ENCODE measurements around the gene DLGAP1. TPM values are rescaled to one million over a fixed set of nuclear protein-coding genes. Genes with fewer than 3 reads are reported as not detected.
"Not testable (repeated sequence)": the region's sequence is repeated elsewhere in the genome, so short reads cannot be mapped to it uniquely, and the experiment has no call there.

The DLGAP1 gene
- total RNA-seq, 1 experiment from 2014 or later = 0.07 TPM

- no peak overlapping the region for H3K4me3 ChIP-seq (ENCODE audit: low read depth, low read length)
- no TSS peak for BruUV-seq (replicated peaks)
- H3K27me3 Mint-ChIP-seq (ENCODE audit: insufficient read depth, unreplicated experiment) = no peaks in the 10 kb centered on the region
- H3K9me3 Mint-ChIP-seq (ENCODE audit: unreplicated experiment) = no peaks in the 10 kb centered on the region
- H3K36me3 Mint-ChIP-seq (ENCODE audit: insufficient read depth, unreplicated experiment) = no peaks in the 10 kb centered on the region
- H3K36me3 ChIP-seq (ENCODE audit: control insufficient read depth, insufficient read depth, low read length) = no peaks in the 10 kb centered on the region
- TF ChIP-seq, protein P1, sequence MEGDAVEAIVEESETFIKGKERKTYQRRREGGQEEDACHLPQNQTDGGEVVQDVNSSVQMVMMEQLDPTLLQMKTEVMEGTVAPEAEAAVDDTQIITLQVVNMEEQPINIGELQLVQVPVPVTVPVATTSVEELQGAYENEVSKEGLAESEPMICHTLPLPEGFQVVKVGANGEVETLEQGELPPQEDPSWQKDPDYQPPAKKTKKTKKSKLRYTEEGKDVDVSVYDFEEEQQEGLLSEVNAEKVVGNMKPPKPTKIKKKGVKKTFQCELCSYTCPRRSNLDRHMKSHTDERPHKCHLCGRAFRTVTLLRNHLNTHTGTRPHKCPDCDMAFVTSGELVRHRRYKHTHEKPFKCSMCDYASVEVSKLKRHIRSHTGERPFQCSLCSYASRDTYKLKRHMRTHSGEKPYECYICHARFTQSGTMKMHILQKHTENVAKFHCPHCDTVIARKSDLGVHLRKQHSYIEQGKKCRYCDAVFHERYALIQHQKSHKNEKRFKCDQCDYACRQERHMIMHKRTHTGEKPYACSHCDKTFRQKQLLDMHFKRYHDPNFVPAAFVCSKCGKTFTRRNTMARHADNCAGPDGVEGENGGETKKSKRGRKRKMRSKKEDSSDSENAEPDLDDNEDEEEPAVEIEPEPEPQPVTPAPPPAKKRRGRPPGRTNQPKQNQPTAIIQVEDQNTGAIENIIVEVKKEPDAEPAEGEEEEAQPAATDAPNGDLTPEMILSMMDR (IDR thresholded peaks at IDR 0.05; ENCODE audit: insufficient read depth in 1 of 2, low read depth in 1 of 2, low read length in 1 of 2, severe bottlenecking in 1 of 2, unreplicated experiment in 1 of 2) = no peak
- no peak overlapping the region for H3K27ac Mint-ChIP-seq (ENCODE audit: unreplicated experiment)
- peaks cover 6% of the 10 kb centered on the region; the same call in 1 of the 2 replicates for H3K4me1 ChIP-seq
- H3K9me3 ChIP-seq = no peaks in the 10 kb centered on the region
- ChIA-PET POLR2A (interaction anchor here (0.5 kb wide), 1 partner anchor 9 kb away, joined by 3 read pairs; no protein-coding TSS in a partner anchor), CTCF (interaction anchor here (1.0 to 1.7 kb wide), 10 partner anchors 9 to 306 kb away, joined by 3 to 18 read pairs (median 4); no protein-coding TSS in a partner anchor)
- H3K4me3 Mint-ChIP-seq (ENCODE audit: unreplicated experiment) = no peak overlapping the region
- intact Hi-C loops (cut with micrococcal nuclease; ENCODE audit: unreplicated experiment) = loop anchor here (1.0 to 5.0 kb wide), 2 partner anchors 129 to 288 kb away; no protein-coding TSS in a partner anchor
- H3K27me3 ChIP-seq (replicated peaks; ENCODE audit: control insufficient read depth, insufficient read depth, low read length) = no peaks in the 10 kb centered on the region
- H3K4me1 Mint-ChIP-seq (ENCODE audit: low read depth, unreplicated experiment) = peaks cover 16% of the 10 kb centered on the region
- no peak for DNase-seq
These were observed 870.1 kb downstream of the DLGAP1 start for GRCh38 chr18:3584897-3585460.

GRCh38 chr18:3584266-3584861, 870.7 kb downstream of the DLGAP1 start:
- TF ChIP-seq, protein P1 (IDR thresholded peaks at IDR 0.05; ENCODE audit: insufficient read depth in 1 of 2, low read depth in 1 of 2, low read length in 1 of 2, severe bottlenecking in 1 of 2, unreplicated experiment in 1 of 2) = no peak
- no peaks in the 10 kb centered on the region for H3K27me3 ChIP-seq (replicated peaks; ENCODE audit: control insufficient read depth, insufficient read depth, low read length)
- H3K9me3 Mint-ChIP-seq (ENCODE audit: unreplicated experiment) = no peaks in the 10 kb centered on the region
- H3K27me3 Mint-ChIP-seq (ENCODE audit: insufficient read depth, unreplicated experiment) = no peaks in the 10 kb centered on the region
- no peak overlapping the region for H3K4me3 Mint-ChIP-seq (ENCODE audit: unreplicated experiment)
- DNase-seq = no peak
- H3K4me3 ChIP-seq (ENCODE audit: low read depth, low read length) = no peak overlapping the region
- H3K36me3 Mint-ChIP-seq (ENCODE audit: insufficient read depth, unreplicated experiment) = no peaks in the 10 kb centered on the region
- H3K4me1 Mint-ChIP-seq (ENCODE audit: low read depth, unreplicated experiment) = peaks cover 21% of the 10 kb centered on the region
- H3K27ac Mint-ChIP-seq (ENCODE audit: unreplicated experiment) = no peak overlapping the region
- intact Hi-C loops (cut with micrococcal nuclease; ENCODE audit: unreplicated experiment) = no loop called here
- BruUV-seq (replicated peaks) = no TSS peak
- no peaks in the 10 kb centered on the region for H3K36me3 ChIP-seq (ENCODE audit: control insufficient read depth, insufficient read depth, low read length)
- CTCF ChIA-PET = interaction anchor here (1.4 to 1.5 kb wide), 2 partner anchors 8 to 201 kb away, joined by 3 to 4 read pairs; no protein-coding TSS in a partner anchor
- no peaks in the 10 kb centered on the region for H3K9me3 ChIP-seq
- POLR2A ChIA-PET = interaction anchor here (0.5 kb wide), 1 partner anchor 10 kb away, joined by 3 read pairs; no protein-coding TSS in a partner anchor
- peaks cover 3% of the 10 kb centered on the region; the same call in 1 of the 2 replicates for H3K4me1 ChIP-seq

DNA sequence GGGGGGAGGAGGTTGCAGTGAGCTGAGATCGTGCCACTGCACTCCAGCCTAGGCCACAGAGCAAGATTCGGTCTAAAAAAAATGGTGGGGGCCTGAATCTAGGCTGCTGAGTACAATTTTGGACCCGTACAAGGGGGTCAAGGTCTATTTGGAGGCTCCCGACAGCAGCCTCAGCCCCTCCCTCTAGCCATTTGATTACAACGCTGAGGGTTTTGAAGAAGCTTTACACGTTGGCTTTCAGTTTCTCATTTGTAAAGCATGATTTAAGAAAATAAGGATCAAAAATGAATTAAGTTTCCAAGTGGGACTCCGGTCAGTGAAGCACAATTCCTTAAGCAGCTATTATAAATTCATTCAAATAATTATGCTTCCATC, 871.2 kb downstream of the DLGAP1 start:
- no peak overlapping the region for H3K4me3 Mint-ChIP-seq (ENCODE audit: unreplicated experiment)
- ChIA-PET CTCF (no interaction called here), POLR2A (interaction anchor here (0.6 kb wide), 1 partner anchor 136 kb away, joined by 9 read pairs; no protein-coding TSS in a partner anchor)
- H3K27me3 ChIP-seq (replicated peaks; ENCODE audit: control insufficient read depth, insufficient read depth, low read length) = no peaks in the 10 kb centered on the region
- BruUV-seq (replicated peaks) = no TSS peak
- H3K4me3 ChIP-seq (ENCODE audit: low read depth, low read length) = no peak overlapping the region
- peaks cover 3% of the 10 kb centered on the region; the same call in 1 of the 2 replicates for H3K4me1 ChIP-seq
- H3K36me3 Mint-ChIP-seq (ENCODE audit: insufficient read depth, unreplicated experiment) = no peaks in the 10 kb centered on the region
- no peaks in the 10 kb centered on the region for H3K9me3 ChIP-seq
- TF ChIP-seq, protein P1 (IDR thresholded peaks at IDR 0.05; ENCODE audit: insufficient read depth in 1 of 2, low read depth in 1 of 2, low read length in 1 of 2, severe bottlenecking in 1 of 2, unreplicated experiment in 1 of 2) = no peak
- intact Hi-C loops (cut with micrococcal nuclease; ENCODE audit: unreplicated experiment) = no loop called here
- H3K36me3 ChIP-seq (ENCODE audit: control insufficient read depth, insufficient read depth, low read length) = no peaks in the 10 kb centered on the region
- no peak for DNase-seq
- no peaks in the 10 kb centered on the region for H3K27me3 Mint-ChIP-seq (ENCODE audit: insufficient read depth, unreplicated experiment)
- H3K27ac Mint-ChIP-seq (ENCODE audit: unreplicated experiment) = no peak overlapping the region
- peaks cover 24% of the 10 kb centered on the region for H3K4me1 Mint-ChIP-seq (ENCODE audit: low read depth, unreplicated experiment)
- no peaks in the 10 kb centered on the region for H3K9me3 Mint-ChIP-seq (ENCODE audit: unreplicated experiment)

- peaks cover 24% of the 10 kb centered on the region for H3K4me1 Mint-ChIP-seq (ENCODE audit: low read depth, unreplicated experiment)
- DNase-seq; H3K27me3 Mint-ChIP-seq (ENCODE audit: insufficient read depth, unreplicated experiment); H3K27me3 ChIP-seq (replicated peaks; ENCODE audit: control insufficient read depth, insufficient read depth, low read length); H3K4me1 ChIP-seq; H3K4me3 ChIP-seq (ENCODE audit: low read depth, low read length); H3K36me3 ChIP-seq (ENCODE audit: control insufficient read depth, insufficient read depth, low read length); H3K36me3 Mint-ChIP-seq (ENCODE audit: insufficient read depth, unreplicated experiment); H3K9me3 Mint-ChIP-seq (ENCODE audit: unreplicated experiment); BruUV-seq (replicated peaks); CTCF ChIA-PET; H3K9me3 ChIP-seq; H3K4me3 Mint-ChIP-seq (ENCODE audit: unreplicated experiment); intact Hi-C loops (cut with micrococcal nuclease; ENCODE audit: unreplicated experiment): not testable (repeated sequence)
- peak overlapping the region; percentile 6 for H3K27ac Mint-ChIP-seq (ENCODE audit: unreplicated experiment)
- POLR2A ChIA-PET = interaction anchor here (0.6 kb wide), 1 partner anchor 135 kb away, joined by 9 read pairs; no protein-coding TSS in a partner anchor
These were observed 871.8 kb downstream of the DLGAP1 start for GRCh38 chr18:3583106-3583872.

Measured in Caco-2 (cell line).